MCF 10A (cell line): ENCODE results near the gene UCP3. TPM values are rescaled to one million over a fixed set of nuclear protein-coding genes. Genes with fewer than 3 reads are reported as not detected.

ENCODE experiments used
- Bru-seq: library from RNA; stranded (reverse); fragments of 400-500 nt; gene quantifications from one replicate; lab custom pipeline; 2021; lab: Mats Ljungman, UMichigan
- BruChase-seq, 2 experiments: library from RNA; stranded (reverse); fragments of 400-500 nt; gene quantifications; one replicate each; lab custom pipeline; 2021; lab: Mats Ljungman, UMichigan
- BruUV-seq: library from RNA; stranded (reverse); fragments of 400-500 nt; replicated peaks from 2 replicates; lab custom pipeline; 2021; lab: Mats Ljungman, UMichigan
- CTCF ChIA-PET: fragments of 300-600 bp; sonication (Branson Sonifier 250); formaldehyde crosslinking; extraction: SDS; loops from one replicate; lab custom pipeline; 2021; ENCODE audit warnings: antibody characterized with exemption, inconsistent platforms; lab: Yijun Ruan, JAX
- POLR2A ChIA-PET: fragments of 300-600, 350-650 bp; sonication (Branson Sonifier 250); formaldehyde crosslinking; extraction: SDS; loops from one replicate; lab custom pipeline; 2020; ENCODE audit warnings: antibody characterized with exemption, inconsistent platforms; lab: Yijun Ruan, JAX
- DNase-seq: peaks from one replicate; pipeline ENCODE4 v3.0.0-alpha.2; 2018; ENCODE audit not compliant: unreplicated experiment
- H3K27ac Mint-ChIP-seq: one replicate; pipeline ENCODE4 v1.8.0; 2022; ENCODE audit warnings: mild to moderate bottlenecking, low read depth, mixed read lengths; ENCODE audit not compliant: unreplicated experiment
- H3K27me3 Mint-ChIP-seq: one replicate; pipeline ENCODE4 v1.8.0; 2022; ENCODE audit warnings: mixed read lengths; ENCODE audit not compliant: insufficient read depth, unreplicated experiment
- H3K36me3 Mint-ChIP-seq: one replicate; pipeline ENCODE4 v1.8.0; 2022; ENCODE audit warnings: mild to moderate bottlenecking, moderate library complexity, mixed read lengths; ENCODE audit not compliant: insufficient read depth, unreplicated experiment
- H3K4me1 Mint-ChIP-seq: one replicate; pipeline ENCODE4 v1.8.0; 2022; ENCODE audit warnings: mixed read lengths; ENCODE audit not compliant: insufficient read depth, unreplicated experiment
- H3K4me3 Mint-ChIP-seq: one replicate; pipeline ENCODE4 v1.8.0; 2022; ENCODE audit warnings: mild to moderate bottlenecking, moderate library complexity, mixed read lengths; ENCODE audit not compliant: unreplicated experiment
- H3K9me3 Mint-ChIP-seq: one replicate; pipeline ENCODE4 v1.8.0; 2022; ENCODE audit warnings: mixed read lengths; ENCODE audit not compliant: unreplicated experiment
- CTCF ChIP-seq: fragments of 200-600 bp; IDR thresholded peaks from one replicate; pipeline ENCODE4 v1.8.0; 2022; ENCODE audit warnings: antibody characterized with exemption, mild to moderate bottlenecking; ENCODE audit not compliant: unreplicated experiment
- intact Hi-C: fragments of 100-400 bp; cut with micrococcal nuclease; formaldehyde crosslinking; loops from 2 replicates; pipeline ENCODE4 v1.14.1; 2022
- long read RNA-seq: library from polyadenylated mRNA; stranded (forward); transcript quantifications from one replicate; pipeline ENCODE4 v2.0.0, GENCODE V29; 2022
- total RNA-seq: library from RNA; stranded (reverse); gene quantifications from 2 replicates; pipeline ENCODE4 v1.2.3, GENCODE V29; 2022

Gene UCP3
- total RNA-seq = 1.5 and 2.5 TPM in 2 replicates
- Bru-seq, nascent RNA = percentile 48 among the genes with signal in this experiment
- percentile 53 among the genes with signal in this experiment for BruChase-seq, experiment 1, labeled RNA remaining after a 6-hour chase
- percentile 53 among the genes with signal in this experiment for BruChase-seq, experiment 2, labeled RNA remaining after a 2-hour chase
- long read RNA-seq = 0 reads

- Mint-ChIP-seq H3K36me3 (peaks cover 6% of the 10 kb centered on the region), H3K4me3 (no peak within 1 kb of the TSS), H3K27ac (no peak within 1 kb of the TSS), H3K9me3 (no peaks in the 10 kb centered on the region), H3K27me3 (no peaks in the 10 kb centered on the region), H3K4me1 (no peaks in the 10 kb centered on the region)
- ChIA-PET CTCF (interaction anchor here (0.6 kb wide), 1 partner anchor 202 kb away, joined by 3 read pairs; no protein-coding TSS in a partner anchor), POLR2A (no interaction called here)
- no TSS peak for BruUV-seq
- intact Hi-C loops = no loop called here
- TF ChIP-seq CTCF = no peak
- no peak for DNase-seq
Measured at GRCh38 chr11:74008373-74009229, at the start of gene UCP3. Gene UCP3 (minus strand): TSS chr11:74009085. CDS start chr11:74007042, 2,043 bp downstream.

DNA sequence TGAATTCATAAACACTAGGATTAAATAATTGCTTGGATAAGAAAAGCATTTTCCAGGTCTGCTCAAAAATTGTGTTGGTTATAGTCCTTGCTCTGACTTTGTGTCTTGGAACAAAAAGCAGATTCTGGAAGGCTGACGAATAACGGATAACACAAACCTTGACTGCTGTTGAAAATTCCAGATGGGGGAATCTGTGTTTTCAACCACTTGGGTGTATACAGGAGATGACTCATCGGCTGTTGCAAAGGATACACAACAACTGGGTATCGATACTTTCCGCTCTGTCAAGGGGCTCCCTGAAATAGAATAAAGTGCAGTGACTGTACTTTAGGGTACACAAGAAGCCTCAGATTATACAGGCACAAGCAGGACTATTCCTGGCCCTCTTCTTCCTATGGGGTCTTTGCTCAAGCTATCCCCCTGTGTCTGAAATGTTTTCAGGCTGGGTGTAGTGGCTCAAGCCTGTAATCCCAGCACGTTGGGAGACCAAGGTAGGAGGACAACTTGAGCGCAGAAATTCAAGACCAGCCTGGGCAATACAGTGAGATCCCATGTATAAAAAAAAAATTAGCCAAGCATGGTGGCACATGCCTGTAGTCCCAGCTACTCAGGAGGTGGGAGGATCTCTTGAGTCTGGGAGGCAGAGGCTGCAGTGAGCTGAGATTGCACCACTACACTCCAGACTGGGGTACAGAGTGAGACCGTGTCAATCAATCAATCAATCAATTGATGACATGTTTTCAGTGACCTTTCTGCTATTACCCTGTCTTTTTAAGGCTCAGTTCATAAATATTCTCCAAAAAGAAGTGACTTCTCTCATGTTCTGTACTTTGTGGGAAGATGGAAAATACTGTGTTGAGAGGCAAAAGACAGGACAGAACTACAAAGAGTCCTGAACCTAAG lies 48.6 kb upstream of the UCP3 start:
- ChIA-PET CTCF (no interaction called here), POLR2A (no interaction called here)
- H3K27ac Mint-ChIP-seq = no peak overlapping the region
- no peaks in the 10 kb centered on the region for H3K4me1 Mint-ChIP-seq
- intact Hi-C loops = no loop called here
- H3K27me3 Mint-ChIP-seq = no peaks in the 10 kb centered on the region
- TF ChIP-seq CTCF = no peak
- peak; percentile 30 for DNase-seq
- peaks cover 7% of the 10 kb centered on the region for H3K9me3 Mint-ChIP-seq
- BruUV-seq = no TSS peak
- peaks cover 16% of the 10 kb centered on the region for H3K36me3 Mint-ChIP-seq
- H3K4me3 Mint-ChIP-seq = no peak overlapping the region

DNA sequence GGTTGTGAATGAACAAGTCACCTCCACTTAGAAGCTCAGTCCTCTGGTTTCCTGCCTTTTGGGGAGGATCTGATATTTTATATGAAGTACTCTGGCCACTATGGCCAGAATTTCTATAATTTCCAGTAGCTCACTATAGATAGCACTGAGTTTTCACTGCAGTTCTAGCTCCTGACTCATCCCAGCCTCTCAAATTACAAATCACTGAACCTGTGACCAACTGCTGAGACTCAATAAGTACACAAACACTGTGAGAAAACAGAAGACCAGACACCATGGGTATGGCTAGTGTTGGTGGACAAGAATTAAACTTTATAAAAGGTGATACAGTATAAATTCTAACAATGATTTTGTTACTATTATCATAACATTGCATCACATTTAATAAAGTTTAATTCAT lies 47.1 kb upstream of the UCP3 start:
- no peak overlapping the region for H3K4me3 Mint-ChIP-seq
- peaks cover 12% of the 10 kb centered on the region for H3K36me3 Mint-ChIP-seq
- POLR2A ChIA-PET = interaction anchor here (1.0 kb wide), 1 partner anchor 10 kb away, joined by 3 read pairs; no protein-coding TSS in a partner anchor
- no peak for TF ChIP-seq CTCF
- H3K9me3 Mint-ChIP-seq = peaks cover 5% of the 10 kb centered on the region
- intact Hi-C loops = no loop called here
- BruUV-seq = no TSS peak
- no peaks in the 10 kb centered on the region for H3K27me3 Mint-ChIP-seq
- CTCF ChIA-PET = no interaction called here
- H3K27ac Mint-ChIP-seq = no peak overlapping the region
- no peaks in the 10 kb centered on the region for H3K4me1 Mint-ChIP-seq
- peak; percentile 48 for DNase-seq
